DMS114 treated with DMSO at 0.1 percent for 48 hours (cell line): ENCODE data around the gene FNDC3B.

Experiments
- DNase-seq: peaks from one replicate; lab custom pipeline; 2025; ENCODE audit not compliant: unreplicated experiment; lab: John Stamatoyannopoulos, UW

FNDC3B gene

GRCh38 chr3:172323894-172324610, 284.7 kb downstream of the FNDC3B start:
- DNase-seq: no peak

- no peak for DNase-seq
These were observed 285.3 kb downstream of the FNDC3B start for GRCh38 chr3:172324611-172325203.

- no peak for DNase-seq
These were observed 286.1 kb downstream of the FNDC3B start for GRCh38 chr3:172325461-172325860.

- no peak for DNase-seq
These were observed 287.6 kb downstream of the FNDC3B start for GRCh38 chr3:172326993-172327392.

- DNase-seq: no peak
These were observed 288.9 kb downstream of the FNDC3B start for GRCh38 chr3:172328282-172328681.

GRCh38 chr3:172329070-172329469, 289.7 kb downstream of the FNDC3B start:
- no peak for DNase-seq

- no peak for DNase-seq
These were observed 291.0 kb downstream of the FNDC3B start for GRCh38 chr3:172330413-172330812.

GRCh38 chr3:172332256-172333041, 293.1 kb downstream of the FNDC3B start:
- DNase-seq: peak; percentile 20

GRCh38 chr3:172333042-172333377, 293.6 kb downstream of the FNDC3B start:
- DNase-seq: no peak

GRCh38 chr3:172333692-172334457, 294.5 kb downstream of the FNDC3B start:
- no peak for DNase-seq

GRCh38 chr3:172334671-172335207, 295.4 kb downstream of the FNDC3B start:
- DNase-seq: no peak

- no peak for DNase-seq
These were observed 300.5 kb downstream of the FNDC3B start for GRCh38 chr3:172339892-172340291.

- DNase-seq: no peak
These were observed 301.2 kb downstream of the FNDC3B start for GRCh38 chr3:172340583-172340982.

- peak; percentile 31 for DNase-seq
These were observed 302.2 kb downstream of the FNDC3B start for GRCh38 chr3:172341482-172342059.

GRCh38 chr3:172342097-172342659, 302.8 kb downstream of the FNDC3B start:
- no peak for DNase-seq

- no peak for DNase-seq
These were observed 303.7 kb downstream of the FNDC3B start for GRCh38 chr3:172343117-172343516.

GRCh38 chr3:172343979-172344378, 304.6 kb downstream of the FNDC3B start:
- DNase-seq: no peak

GRCh38 chr3:172346161-172346560, 306.8 kb downstream of the FNDC3B start:
- DNase-seq: no peak

GRCh38 chr3:172347895-172348679, 308.7 kb downstream of the FNDC3B start:
- no peak for DNase-seq
